Measurements from ENCODE around the gene TMEM63A.

TMEM63A gene

GRCh38 chr1:225880636-225881035 is 1.5 kb downstream of the TMEM63A start:
- Histone ChIP-seq H3K4me1 (ENCODE audit: control insufficient read depth in 1 of 2, insufficient read depth in 2 of 2, low read length in 2 of 2) (peaks cover 19% of the 10 kb centered on the region in 2 experiments), H3K4me2 (ENCODE audit: low read length) (peak overlapping the region; percentile 79), H3K27ac (ENCODE audit: low read depth, low read length) (no peak overlapping the region), H4K91ac (ENCODE audit: low read depth, low read length) (no peak overlapping the region), H2AK5ac (ENCODE audit: low read length) (no peak overlapping the region), H3K23ac (ENCODE audit: low read length) (no peak overlapping the region), H3K4me3 (ENCODE audit: low read depth, low read length) (no peak overlapping the region), H4K12ac (ENCODE audit: low read depth, low read length) (no peak overlapping the region), H3K9me3 (ENCODE audit: insufficient read depth, low read depth, low read length) (no peaks in the 10 kb centered on the region), H3K4ac (ENCODE audit: low read depth, low read length) (no peak overlapping the region), H3K36me3 (ENCODE audit: control insufficient read depth in 1 of 2, insufficient read depth in 2 of 2, low read length in 2 of 2) (peaks cover 0 to 3% of the 10 kb centered on the region in 2 experiments), H2BK5ac (ENCODE audit: low read depth, low read length, poor library complexity) (no peak overlapping the region), H4K8ac (ENCODE audit: low read depth, low read length) (no peak overlapping the region), H3K27me3 (ENCODE audit: insufficient read depth, low read length) (no peaks in the 10 kb centered on the region), H2AFZ (ENCODE audit: insufficient read depth, low read length, poor library complexity) (no peak overlapping the region), H3K79me2 (ENCODE audit: control insufficient read depth, insufficient read depth, low read length, poor library complexity) (peaks cover 9% of the 10 kb centered on the region), H3K18ac (ENCODE audit: low read length) (no peak overlapping the region), H3K14ac (ENCODE audit: low read length) (no peak overlapping the region), H2BK120ac (ENCODE audit: insufficient read depth, low read length, poor library complexity) (no peak overlapping the region), H3K79me1 (ENCODE audit: low read length) (peaks cover 20% of the 10 kb centered on the region), H2BK12ac (ENCODE audit: low read length) (no peak overlapping the region), H3K9ac (ENCODE audit: low read length) (no peak overlapping the region)
- no CpG with 5 or more reads among the region's 5 CpGs for WGBS (ENCODE audit: extremely low coverage, insufficient coverage, insufficient read length)
- DNase-seq, result no peak

GRCh38 chr1:225880222-225880588 is 2.0 kb downstream of the TMEM63A start:
- H2BK120ac ChIP-seq (ENCODE audit: insufficient read depth, low read length, poor library complexity), result no peak overlapping the region
- no peak overlapping the region for H2BK5ac ChIP-seq (ENCODE audit: low read depth, low read length, poor library complexity)
- H3K9ac ChIP-seq (ENCODE audit: low read length), result no peak overlapping the region
- H4K91ac ChIP-seq (ENCODE audit: low read depth, low read length), result no peak overlapping the region
- H3K18ac ChIP-seq (ENCODE audit: low read length), result no peak overlapping the region
- no peaks in the 10 kb centered on the region for H3K27me3 ChIP-seq (ENCODE audit: insufficient read depth, low read length)
- H3K23ac ChIP-seq (ENCODE audit: low read length), result no peak overlapping the region
- H2BK12ac ChIP-seq (ENCODE audit: low read length), result no peak overlapping the region
- H3K27ac ChIP-seq (ENCODE audit: low read depth, low read length), result no peak overlapping the region
- H3K9me3 ChIP-seq (ENCODE audit: insufficient read depth, low read depth, low read length), result no peaks in the 10 kb centered on the region
- H3K79me1 ChIP-seq (ENCODE audit: low read length), result peaks cover 22% of the 10 kb centered on the region
- H4K12ac ChIP-seq (ENCODE audit: low read depth, low read length), result no peak overlapping the region
- no peak overlapping the region for H2AK5ac ChIP-seq (ENCODE audit: low read length)
- no CpG with 5 or more reads among the region's 2 CpGs for whole genome bisulfite sequencing (ENCODE audit: extremely low coverage, insufficient coverage, insufficient read length)
- H3K4ac ChIP-seq (ENCODE audit: low read depth, low read length), result no peak overlapping the region
- peaks cover 22% of the 10 kb centered on the region in 2 experiments for H3K4me1 ChIP-seq (ENCODE audit: control insufficient read depth in 1 of 2, insufficient read depth in 2 of 2, low read length in 2 of 2)
- H3K4me2 ChIP-seq (ENCODE audit: low read length), result no peak overlapping the region
- H4K8ac ChIP-seq (ENCODE audit: low read depth, low read length), result no peak overlapping the region
- H2AFZ ChIP-seq (ENCODE audit: insufficient read depth, low read length, poor library complexity), result no peak overlapping the region
- H3K79me2 ChIP-seq (ENCODE audit: control insufficient read depth, insufficient read depth, low read length, poor library complexity), result peaks cover 9% of the 10 kb centered on the region
- H3K4me3 ChIP-seq (ENCODE audit: low read depth, low read length), result no peak overlapping the region
- H3K36me3 ChIP-seq (ENCODE audit: control insufficient read depth in 1 of 2, insufficient read depth in 2 of 2, low read length in 2 of 2), result peaks cover 0 to 3% of the 10 kb centered on the region in 2 experiments
- no peak for DNase-seq
- no peak overlapping the region for H3K14ac ChIP-seq (ENCODE audit: low read length)

GRCh38 chr1:225879521-225880221 is 2.5 kb downstream of the TMEM63A start:
- no peak overlapping the region for H3K4me3 ChIP-seq (ENCODE audit: low read depth, low read length)
- no peak overlapping the region for H3K23ac ChIP-seq (ENCODE audit: low read length)
- H2BK120ac ChIP-seq (ENCODE audit: insufficient read depth, low read length, poor library complexity), result no peak overlapping the region
- no peak overlapping the region for H4K91ac ChIP-seq (ENCODE audit: low read depth, low read length)
- H2BK12ac ChIP-seq (ENCODE audit: low read length), result no peak overlapping the region
- H3K4me2 ChIP-seq (ENCODE audit: low read length), result no peak overlapping the region
- H3K4me1 ChIP-seq (ENCODE audit: control insufficient read depth in 1 of 2, insufficient read depth in 2 of 2, low read length in 2 of 2), result peaks cover 25 to 26% of the 10 kb centered on the region in 2 experiments
- no peaks in the 10 kb centered on the region for H3K27me3 ChIP-seq (ENCODE audit: insufficient read depth, low read length)
- no peaks in the 10 kb centered on the region for H3K9me3 ChIP-seq (ENCODE audit: insufficient read depth, low read depth, low read length)
- peaks cover 25% of the 10 kb centered on the region for H3K79me1 ChIP-seq (ENCODE audit: low read length)
- peaks cover 9% of the 10 kb centered on the region for H3K79me2 ChIP-seq (ENCODE audit: control insufficient read depth, insufficient read depth, low read length, poor library complexity)
- H3K4ac ChIP-seq (ENCODE audit: low read depth, low read length), result no peak overlapping the region
- no peak overlapping the region for H2AFZ ChIP-seq (ENCODE audit: insufficient read depth, low read length, poor library complexity)
- H3K18ac ChIP-seq (ENCODE audit: low read length), result no peak overlapping the region
- no CpG with 5 or more reads among the region's 8 CpGs for WGBS (ENCODE audit: extremely low coverage, insufficient coverage, insufficient read length)
- H2BK5ac ChIP-seq (ENCODE audit: low read depth, low read length, poor library complexity), result no peak overlapping the region
- no peak for DNase-seq
- H3K27ac ChIP-seq (ENCODE audit: low read depth, low read length), result no peak overlapping the region
- peaks cover 0 to 3% of the 10 kb centered on the region in 2 experiments for H3K36me3 ChIP-seq (ENCODE audit: control insufficient read depth in 1 of 2, insufficient read depth in 2 of 2, low read length in 2 of 2)
- no peak overlapping the region for H4K8ac ChIP-seq (ENCODE audit: low read depth, low read length)
- H2AK5ac ChIP-seq (ENCODE audit: low read length), result no peak overlapping the region
- H4K12ac ChIP-seq (ENCODE audit: low read depth, low read length), result no peak overlapping the region
- H3K9ac ChIP-seq (ENCODE audit: low read length), result no peak overlapping the region
- no peak overlapping the region for H3K14ac ChIP-seq (ENCODE audit: low read length)

GRCh38 chr1:225878282-225878681 is 3.9 kb downstream of the TMEM63A start:
- Histone ChIP-seq H3K9ac (ENCODE audit: low read length) (no peak overlapping the region), H4K8ac (ENCODE audit: low read depth, low read length) (no peak overlapping the region), H3K4me3 (ENCODE audit: low read depth, low read length) (no peak overlapping the region), H3K36me3 (ENCODE audit: control insufficient read depth in 1 of 2, insufficient read depth in 2 of 2, low read length in 2 of 2) (peaks cover 3 to 5% of the 10 kb centered on the region in 2 experiments), H3K27me3 (ENCODE audit: insufficient read depth, low read length) (no peaks in the 10 kb centered on the region), H3K18ac (ENCODE audit: low read length) (no peak overlapping the region), H3K23ac (ENCODE audit: low read length) (no peak overlapping the region), H3K79me2 (ENCODE audit: control insufficient read depth, insufficient read depth, low read length, poor library complexity) (peaks cover 11% of the 10 kb centered on the region), H3K79me1 (ENCODE audit: low read length) (peaks cover 25% of the 10 kb centered on the region), H2BK120ac (ENCODE audit: insufficient read depth, low read length, poor library complexity) (no peak overlapping the region), H4K12ac (ENCODE audit: low read depth, low read length) (no peak overlapping the region), H3K27ac (ENCODE audit: low read depth, low read length) (no peak overlapping the region), H2BK5ac (ENCODE audit: low read depth, low read length, poor library complexity) (no peak overlapping the region), H3K14ac (ENCODE audit: low read length) (no peak overlapping the region), H3K4me1 (ENCODE audit: control insufficient read depth in 1 of 2, insufficient read depth in 2 of 2, low read length in 2 of 2) (peaks cover 28 to 32% of the 10 kb centered on the region in 2 experiments), H3K4ac (ENCODE audit: low read depth, low read length) (no peak overlapping the region), H2AK5ac (ENCODE audit: low read length) (no peak overlapping the region), H3K9me3 (ENCODE audit: insufficient read depth, low read depth, low read length) (no peaks in the 10 kb centered on the region), H2BK12ac (ENCODE audit: low read length) (no peak overlapping the region), H3K4me2 (ENCODE audit: low read length) (no peak overlapping the region), H4K91ac (ENCODE audit: low read depth, low read length) (no peak overlapping the region), H2AFZ (ENCODE audit: insufficient read depth, low read length, poor library complexity) (no peak overlapping the region)
- no peak for DNase-seq
- WGBS (ENCODE audit: extremely low coverage, insufficient coverage, insufficient read length), result no CpG with 5 or more reads among the region's 4 CpGs
